RWPE1 (cell line): Measurements from ENCODE around the gene SMARCD1.
A peak's percentile ranks its signal among the peaks of the same experiment; 100 is the strongest.

Experiments
- CTCF ChIA-PET: fragments of 350-600 bp; sonication (Branson Sonifier 250); formaldehyde crosslinking; extraction: SDS; loops from one replicate; lab custom pipeline; 2021; lab: Yijun Ruan, JAX
- POLR2A ChIA-PET: fragments of 400-600 bp; formaldehyde crosslinking; extraction: SDS; loops from one replicate; lab custom pipeline; 2020; ENCODE audit warnings: antibody characterized with exemption; ENCODE audit not compliant: low non-redundant PET; lab: Yijun Ruan, JAX
- DNase-seq: peaks from one replicate; pipeline ENCODE4 v3.0.0; 2012; ENCODE audit warnings: low spot score
- H3K27ac ChIP-seq: fragments of 450-650 bp; 2 replicates; pipeline ENCODE4 v1.5.1; 2017
- TF ChIP-seq, protein P1 (sequence below): fragments of 450-650 bp; conservative IDR thresholded peaks from 2 replicates; pipeline ENCODE4 v1.5.1; 2017; ENCODE audit warnings: low read depth, mild to moderate bottlenecking

Gene SMARCD1

DNA sequence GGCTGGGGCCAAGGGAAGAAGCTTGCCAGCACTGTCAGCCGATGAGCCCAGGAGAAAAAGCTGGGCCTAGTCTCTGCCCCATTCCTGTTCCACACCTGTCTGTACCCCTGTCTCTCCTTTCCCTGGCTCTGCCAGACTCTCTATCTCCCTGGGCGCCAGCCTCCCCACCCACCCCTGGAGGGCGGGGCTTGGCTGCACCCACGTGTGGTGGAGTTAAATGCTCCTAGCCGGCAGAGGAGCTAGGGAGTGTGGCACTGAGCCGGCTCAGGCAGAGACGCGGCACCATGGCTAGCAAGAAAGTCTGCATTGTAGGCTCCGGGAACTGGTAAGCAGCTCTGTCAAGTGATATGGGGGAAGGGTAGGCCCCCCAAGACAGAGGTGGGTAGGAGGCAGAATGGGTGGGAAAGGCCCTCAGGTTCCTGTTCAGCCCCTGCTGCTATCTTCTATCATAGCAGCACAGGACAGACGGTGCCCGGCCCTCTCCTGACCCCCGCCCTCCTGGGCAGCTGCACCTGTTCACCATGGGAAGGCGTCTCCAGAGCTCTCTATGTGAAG, 18.7 kb downstream of the SMARCD1 start, which contains the start of gene GPD1:
Gene GPD1, plus strand, starts transcription at position 242 of the 555 bp plus-strand sequence. Its CDS starts 43 bp downstream, at position 285.
- ChIA-PET CTCF (interaction anchor here (0.7 to 5.0 kb wide), 3 partner anchors 7 to 542 kb away, joined by 3 to 27 read pairs (median 4); partner anchors contain the start of gene COX14), POLR2A (interaction anchor here (0.5 to 0.6 kb wide), 3 partner anchors 10 to 710 kb away, joined by 3 to 8 read pairs (median 3); no protein-coding TSS in a partner anchor)
- H3K27ac ChIP-seq: peak within 1 kb of the TSS; percentile 15; the same call in 1 of the 2 replicates
- DNase-seq: peak; percentile 69
- TF ChIP-seq, protein P1, sequence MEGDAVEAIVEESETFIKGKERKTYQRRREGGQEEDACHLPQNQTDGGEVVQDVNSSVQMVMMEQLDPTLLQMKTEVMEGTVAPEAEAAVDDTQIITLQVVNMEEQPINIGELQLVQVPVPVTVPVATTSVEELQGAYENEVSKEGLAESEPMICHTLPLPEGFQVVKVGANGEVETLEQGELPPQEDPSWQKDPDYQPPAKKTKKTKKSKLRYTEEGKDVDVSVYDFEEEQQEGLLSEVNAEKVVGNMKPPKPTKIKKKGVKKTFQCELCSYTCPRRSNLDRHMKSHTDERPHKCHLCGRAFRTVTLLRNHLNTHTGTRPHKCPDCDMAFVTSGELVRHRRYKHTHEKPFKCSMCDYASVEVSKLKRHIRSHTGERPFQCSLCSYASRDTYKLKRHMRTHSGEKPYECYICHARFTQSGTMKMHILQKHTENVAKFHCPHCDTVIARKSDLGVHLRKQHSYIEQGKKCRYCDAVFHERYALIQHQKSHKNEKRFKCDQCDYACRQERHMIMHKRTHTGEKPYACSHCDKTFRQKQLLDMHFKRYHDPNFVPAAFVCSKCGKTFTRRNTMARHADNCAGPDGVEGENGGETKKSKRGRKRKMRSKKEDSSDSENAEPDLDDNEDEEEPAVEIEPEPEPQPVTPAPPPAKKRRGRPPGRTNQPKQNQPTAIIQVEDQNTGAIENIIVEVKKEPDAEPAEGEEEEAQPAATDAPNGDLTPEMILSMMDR: no peak

DNA sequence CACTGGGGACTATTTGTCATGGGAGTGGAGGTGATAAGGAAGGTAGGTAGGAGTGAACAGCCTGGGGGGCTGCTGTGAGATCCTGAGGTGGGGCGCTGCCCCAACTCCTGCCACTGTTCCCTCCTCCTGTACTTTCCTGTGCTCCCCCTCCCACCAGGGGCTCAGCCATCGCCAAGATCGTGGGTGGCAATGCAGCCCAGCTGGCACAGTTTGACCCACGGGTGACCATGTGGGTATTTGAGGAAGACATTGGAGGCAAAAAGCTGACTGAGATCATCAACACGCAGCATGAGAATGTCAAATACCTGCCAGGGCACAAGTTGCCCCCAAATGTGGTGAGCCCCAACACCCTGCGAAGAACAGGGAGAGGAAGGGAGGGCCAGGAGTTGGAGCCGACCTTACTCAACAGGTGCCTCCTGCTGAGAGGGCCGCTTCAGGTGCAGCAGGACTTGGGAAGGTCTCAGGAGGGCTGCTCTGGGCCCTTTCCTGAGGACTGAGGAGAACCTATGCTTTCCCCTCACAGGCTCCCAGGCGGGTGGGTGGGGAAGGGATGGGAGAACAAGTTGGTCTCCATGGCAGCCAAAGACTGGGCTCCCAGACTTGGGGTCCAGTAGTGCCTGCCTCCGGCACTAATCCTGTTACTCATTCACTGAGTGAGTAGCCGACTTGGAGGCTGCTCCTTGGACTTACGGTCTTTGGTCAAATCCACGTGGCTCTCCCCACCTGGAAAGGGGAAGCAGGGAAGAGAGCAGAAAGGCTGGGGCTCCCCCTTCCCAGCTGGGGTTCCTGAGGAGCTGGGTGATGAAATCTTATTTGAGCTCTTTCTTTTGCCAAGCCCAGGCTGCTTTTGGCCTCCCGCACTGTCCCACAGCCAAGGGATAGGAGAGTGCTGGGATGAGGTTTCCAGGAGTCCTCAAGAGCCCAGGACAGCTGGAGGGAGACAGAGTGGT, 19.6 kb downstream of the SMARCD1 start:
- no peak for DNase-seq
- TF ChIP-seq, protein P1: no peak
- H3K27ac ChIP-seq: no peak overlapping the region
- POLR2A ChIA-PET: interaction anchor here (0.5 to 0.6 kb wide), 2 partner anchors 340 to 709 kb away, joined by 3 read pairs; no protein-coding TSS in a partner anchor
- CTCF ChIA-PET: interaction anchor here (0.7 kb wide), 2 partner anchors 30 to 543 kb away, joined by 3 to 4 read pairs; no protein-coding TSS in a partner anchor

DNA sequence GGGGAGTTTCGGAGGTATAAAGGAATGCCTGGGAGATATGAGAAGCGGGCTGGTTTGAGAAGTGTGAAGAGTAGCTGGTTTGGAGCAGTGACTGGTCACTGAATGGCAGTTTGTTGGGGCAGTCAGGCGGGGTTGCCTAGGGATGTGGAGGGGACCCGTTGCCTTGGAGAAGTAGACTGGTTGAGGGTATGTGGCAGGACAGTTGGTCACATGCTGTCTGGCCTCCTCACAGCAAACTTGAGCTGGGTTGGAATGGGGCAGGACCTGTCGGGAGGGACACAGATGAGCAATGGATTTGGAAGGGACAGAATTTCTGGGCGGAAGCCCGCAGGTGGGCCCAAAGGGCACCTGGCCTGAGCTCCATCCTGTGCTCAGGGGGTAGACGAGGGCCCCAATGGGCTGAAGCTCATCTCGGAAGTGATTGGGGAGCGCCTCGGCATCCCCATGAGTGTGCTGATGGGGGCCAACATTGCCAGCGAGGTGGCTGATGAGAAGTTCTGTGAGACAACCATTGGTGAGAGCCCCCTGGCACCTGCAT, 20.8 kb downstream of the SMARCD1 start:
- no peak for DNase-seq
- CTCF ChIA-PET: interaction anchor here (0.5 to 0.6 kb wide), 2 partner anchors 133 to 267 kb away, joined by 3 to 8 read pairs; no protein-coding TSS in a partner anchor
- TF ChIP-seq, protein P1: no peak
- POLR2A ChIA-PET: interaction anchor here (0.6 kb wide), 1 partner anchor 65 kb away, joined by 6 read pairs; no protein-coding TSS in a partner anchor
- H3K27ac ChIP-seq: no peak overlapping the region

DNA sequence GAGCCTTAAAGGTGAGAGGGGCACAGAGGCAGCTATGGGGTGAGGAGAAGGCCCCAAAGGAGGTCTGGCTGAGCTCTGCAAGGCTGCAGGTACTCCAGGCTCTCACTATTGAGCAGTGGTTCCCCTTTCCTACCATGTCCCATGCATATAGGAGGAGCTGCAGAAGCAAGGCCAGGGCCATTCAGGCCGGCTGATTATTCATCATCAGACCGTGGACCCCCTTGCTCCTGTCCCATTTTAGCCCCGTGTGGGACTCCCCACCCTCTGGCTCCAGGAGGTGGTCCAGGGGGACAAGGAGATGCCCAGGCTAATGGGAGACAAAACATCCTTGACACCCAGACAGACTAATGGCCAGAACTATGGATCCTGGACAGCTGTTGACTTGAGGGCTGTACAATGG, 21.8 kb downstream of the SMARCD1 start:
- TF ChIP-seq, protein P1: no peak
- CTCF ChIA-PET: interaction anchor here (1.0 kb wide), 1 partner anchor 69 kb away, joined by 6 read pairs; no protein-coding TSS in a partner anchor
- DNase-seq: no peak
- POLR2A ChIA-PET: no interaction called here
- H3K27ac ChIP-seq: no peak overlapping the region

DNA sequence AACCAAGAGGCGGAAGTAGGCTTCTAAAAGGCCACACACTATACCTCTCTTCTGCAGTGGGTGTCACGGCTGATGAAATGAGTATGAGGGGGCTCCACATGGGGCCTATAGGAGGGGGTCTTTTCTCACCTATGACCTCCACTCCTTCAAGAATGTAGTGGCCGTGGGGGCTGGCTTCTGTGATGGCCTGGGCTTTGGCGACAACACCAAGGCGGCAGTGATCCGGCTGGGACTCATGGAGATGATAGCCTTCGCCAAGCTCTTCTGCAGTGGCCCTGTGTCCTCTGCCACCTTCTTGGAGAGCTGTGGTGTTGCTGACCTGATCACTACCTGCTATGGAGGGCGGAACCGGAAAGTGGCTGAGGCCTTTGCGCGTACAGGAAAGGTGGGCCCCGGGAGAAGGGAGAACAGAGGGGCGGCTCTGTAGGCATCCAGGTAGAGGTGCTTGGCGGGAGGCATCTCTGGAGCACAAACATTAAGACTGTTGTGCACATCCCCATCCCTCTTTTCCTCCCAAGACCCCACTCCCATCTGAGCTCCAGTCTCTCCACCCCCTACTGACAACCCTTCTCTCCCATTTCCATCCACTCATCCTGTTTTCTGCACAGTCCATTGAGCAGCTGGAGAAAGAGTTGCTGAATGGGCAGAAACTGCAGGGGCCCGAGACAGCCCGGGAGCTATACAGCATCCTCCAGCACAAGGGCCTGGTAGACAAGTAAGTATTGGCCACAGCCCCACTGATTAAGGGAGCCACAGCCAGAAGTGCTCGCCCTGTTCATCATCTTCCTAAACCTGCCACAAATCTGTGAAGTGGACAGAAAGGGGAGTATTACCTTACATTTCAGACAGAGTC, 22.5 kb downstream of the SMARCD1 start:
- ChIA-PET CTCF (interaction anchor here (0.6 to 1.0 kb wide), 2 partner anchors 68 to 139 kb away, joined by 6 read pairs; no protein-coding TSS in a partner anchor), POLR2A (no interaction called here)
- TF ChIP-seq, protein P1: no peak
- DNase-seq: no peak
- H3K27ac ChIP-seq: no peak overlapping the region
